Right lobe of liver (tissue), 4 donors: Measurements from ENCODE around the gene CABYR.

Experiments used
- CTCF ChIP-seq, 4 donors: fragments of 200-600 bp in 3 of 4; fragments of 450-650 bp in 1 of 4; IDR thresholded peaks; one replicate each; pipeline versions ENCODE4 v1.5.1 to v1.8.0; 2016 to 2022; ENCODE audit warnings: antibody characterized with exemption in 4 of 4, mild to moderate bottlenecking in 2 of 4
- POLR2A ChIP-seq: fragments of 450-650 bp; IDR thresholded peaks from one replicate; pipeline ENCODE4 v1.6.1; 2017; ENCODE audit warnings: antibody characterized with exemption, mild to moderate bottlenecking
- donor health status: DM: no; HTN: no; CAD: no.
- donor health status: DM: no; HTN: no; CAD: no.
- donor health status: DM: no; HTN: yes; CAD: no.

GRCh38 chr18:24153397-24153796 lies 14.5 kb downstream of the CABYR start:
- TF ChIP-seq CTCF (IDR thresholded peaks at IDR 0.05) (no peak), POLR2A (no peak)
